GM18498 (cell line): ENCODE measurements around the gene BAZ1B.
"Not testable (repeated sequence)": the region's sequence is repeated elsewhere in the genome, so short reads cannot be mapped to it uniquely, and the experiment has no call there.

ENCODE experiments used
- ATAC-seq: cut with Tn5 transposase; IDR thresholded peaks from one replicate; pipeline ENCODE4 v1.9.1; 2021; ENCODE audit warnings: mild to moderate bottlenecking, moderate library complexity; ENCODE audit not compliant: unreplicated experiment

Gene BAZ1B

GRCh38 chr7:73504017-73504416 lies 18.1 kb downstream of the BAZ1B start:
- ATAC-seq, result no peak

- ATAC-seq, result no peak
Observed at GRCh38 chr7:73503229-73503628, 18.9 kb downstream of the BAZ1B start.

- ATAC-seq, result no peak
Observed at GRCh38 chr7:73496626-73497025, 25.5 kb downstream of the BAZ1B start.

- ATAC-seq, result not testable (repeated sequence)
Observed at GRCh38 chr7:73495507-73495906, 26.6 kb downstream of the BAZ1B start.

GRCh38 chr7:73489976-73490375 lies 32.1 kb downstream of the BAZ1B start:
- ATAC-seq, result no peak

GRCh38 chr7:73487486-73487885 lies 34.6 kb downstream of the BAZ1B start:
- ATAC-seq, result no peak

GRCh38 chr7:73483171-73483570 lies 38.9 kb downstream of the BAZ1B start:
- no peak for ATAC-seq

GRCh38 chr7:73482746-73483145 lies 39.3 kb downstream of the BAZ1B start:
- no peak for ATAC-seq

- not testable (repeated sequence) for ATAC-seq
Observed at GRCh38 chr7:73481521-73481920, 40.6 kb downstream of the BAZ1B start.

- no peak for ATAC-seq
Observed at GRCh38 chr7:73478549-73478948, 43.5 kb downstream of the BAZ1B start.

- no peak for ATAC-seq
Observed at GRCh38 chr7:73477376-73477775, 44.7 kb downstream of the BAZ1B start.

GRCh38 chr7:73470208-73470607 lies 51.9 kb downstream of the BAZ1B start:
- no peak for ATAC-seq

GRCh38 chr7:73467046-73467445 lies 55.0 kb downstream of the BAZ1B start:
- not testable (repeated sequence) for ATAC-seq

GRCh38 chr7:73466112-73466511 lies 56.0 kb downstream of the BAZ1B start:
- no peak for ATAC-seq

GRCh38 chr7:73463966-73464365 lies 58.1 kb downstream of the BAZ1B start:
- no peak for ATAC-seq

GRCh38 chr7:73463260-73463659 lies 58.8 kb downstream of the BAZ1B start:
- ATAC-seq, result no peak

GRCh38 chr7:73461782-73462285 lies 60.3 kb downstream of the BAZ1B start:
- no peak for ATAC-seq

- ATAC-seq, result no peak
Observed at GRCh38 chr7:73454424-73454823, 67.7 kb downstream of the BAZ1B start.

- ATAC-seq, result no peak
Observed at GRCh38 chr7:73452999-73453635, 69.0 kb downstream of the BAZ1B start.

- no peak for ATAC-seq
Observed at GRCh38 chr7:73451780-73452398, 70.2 kb downstream of the BAZ1B start.

- ATAC-seq, result no peak
Observed at GRCh38 chr7:73449422-73449821, 72.7 kb downstream of the BAZ1B start.

- no peak for ATAC-seq
Observed at GRCh38 chr7:73448609-73449008, 73.5 kb downstream of the BAZ1B start.
